ENCODE results near the gene KCNJ9. TPM values are rescaled to one million over a fixed set of nuclear protein-coding genes. Genes with fewer than 3 reads are reported as not detected.

Gene KCNJ9
- total and polyA plus RNA-seq, 2 of the 13 experiments (the other 11 are each of a cell fraction or from before 2014, with no cell fraction given) = not detected

GRCh38 chr1:160087118-160087662 is 5.9 kb downstream of the KCNJ9 start:
- Histone ChIP-seq H3K27ac (ENCODE audit: extremely low read length, insufficient read depth, low read length) (no peak overlapping the region), H3K4me1 (ENCODE audit: insufficient read depth, low read length) (no peaks in the 10 kb centered on the region), H2AFZ (ENCODE audit: low read length) (no peak overlapping the region), H3K4me3 (replicated peaks in 1 of 3; ENCODE audit: insufficient read depth in 1 of 3, low read depth in 2 of 3, low read length in 3 of 3) (no peak overlapping the region), H3K4me2 (ENCODE audit: low read depth, low read length) (no peak overlapping the region), H3K79me2 (ENCODE audit: insufficient read depth, low read length) (no peaks in the 10 kb centered on the region), H3K9ac (ENCODE audit: insufficient read depth, low read depth, low read length) (no peak overlapping the region), H3K36me3 (replicated peaks in 1 of 2; ENCODE audit: control insufficient read depth in 1 of 2, insufficient read depth in 2 of 2, low read length in 2 of 2) (peaks cover 4 to 11% of the 10 kb centered on the region in 2 experiments; a peak in 3 of 5 replicates), H3K9me3 (ENCODE audit: low read length) (no peaks in the 10 kb centered on the region), H3K27me3 (ENCODE audit: control insufficient read depth in 1 of 2, insufficient read depth in 2 of 2, low read length in 2 of 2) (no peaks in the 10 kb centered on the region), H4K20me1 (ENCODE audit: insufficient read depth, low read length) (no peaks in the 10 kb centered on the region)
- ATAC-seq = no peak
- WGBS (ENCODE audit: low lambda C conversion rate) = 93% methylated on average over 8 of the region's 12 CpGs
- ChIA-PET POLR2A (interaction anchor here (0.8 kb wide), 1 partner anchor 10 kb away, joined by 3 read pairs; no protein-coding TSS in a partner anchor), CTCF (ENCODE audit: low intra/inter-chr PET ratio, low total read pairs) (no interaction called here)
- no peak for DNase-seq (ENCODE audit: low spot score)
- in situ Hi-C loops (cut with HindIII; ENCODE audit: extremely low pct_ligation_motif_present, low pct_unique_long_range_greater_than_20kb) = no loop called here
- intact Hi-C loops (cut with micrococcal nuclease; ENCODE audit: unreplicated experiment) = no loop called here
- no peak for FAIRE-seq
- BruUV-seq (replicated peaks) = no TSS peak
- TF ChIP-seq ISL2 (CRISPR knock-in tag; IDR thresholded peaks at IDR 0.05) (no peak), ZNF772 (CRISPR knock-in tag; IDR thresholded peaks at IDR 0.05) (no peak), RBAK (CRISPR knock-in tag; IDR thresholded peaks at IDR 0.05) (no peak), JARID2 (CRISPR knock-in tag; IDR thresholded peaks at IDR 0.05; ENCODE audit: insufficient replicate concordance) (no peak), KLF16 (CRISPR knock-in tag; IDR thresholded peaks at IDR 0.05) (no peak), DNMT3B (CRISPR knock-in tag; conservative IDR thresholded peaks at IDR 0.05) (no peak), CBFB (CRISPR knock-in tag; IDR thresholded peaks at IDR 0.05) (no peak), ZNF30 (CRISPR knock-in tag; IDR thresholded peaks at IDR 0.05) (no peak), ZNF557 (CRISPR knock-in tag; IDR thresholded peaks at IDR 0.05) (no peak), REPIN1 (CRISPR knock-in tag; IDR thresholded peaks at IDR 0.05; ENCODE audit: borderline replicate concordance, low read depth) (no peak), FLYWCH1 (CRISPR knock-in tag; IDR thresholded peaks at IDR 0.05) (no peak), DBP (CRISPR knock-in tag; IDR thresholded peaks at IDR 0.05; ENCODE audit: not compliant biosample characterization) (no peak), TOE1 (CRISPR knock-in tag; IDR thresholded peaks at IDR 0.05) (no peak), IRF9 (CRISPR knock-in tag; IDR thresholded peaks at IDR 0.05; ENCODE audit: borderline replicate concordance) (no peak), BRCA1 (CRISPR knock-in tag; IDR thresholded peaks at IDR 0.05) (no peak), ZNF292 (CRISPR knock-in tag; IDR thresholded peaks at IDR 0.05; ENCODE audit: borderline replicate concordance, low read depth) (no peak), NCOA5 (CRISPR knock-in tag; IDR thresholded peaks at IDR 0.05) (no peak), HHEX (CRISPR knock-in tag; IDR thresholded peaks at IDR 0.05) (no peak), MXI1 (IDR thresholded peaks at IDR 0.05; ENCODE audit: borderline replicate concordance, low read depth, low read length) (no peak)
